Fibroblast of peridontal ligament (primary cell): Measurements from ENCODE around the gene AP1G2.
"Not testable (repeated sequence)": the region's sequence is repeated elsewhere in the genome, so short reads cannot be mapped to it uniquely, and the experiment has no call there.

Experiments
- DNase-seq: peaks from one replicate; pipeline ENCODE4 v3.0.0-alpha.2; 2010; ENCODE audit errors: extremely low read depth

The AP1G2 gene

DNA sequence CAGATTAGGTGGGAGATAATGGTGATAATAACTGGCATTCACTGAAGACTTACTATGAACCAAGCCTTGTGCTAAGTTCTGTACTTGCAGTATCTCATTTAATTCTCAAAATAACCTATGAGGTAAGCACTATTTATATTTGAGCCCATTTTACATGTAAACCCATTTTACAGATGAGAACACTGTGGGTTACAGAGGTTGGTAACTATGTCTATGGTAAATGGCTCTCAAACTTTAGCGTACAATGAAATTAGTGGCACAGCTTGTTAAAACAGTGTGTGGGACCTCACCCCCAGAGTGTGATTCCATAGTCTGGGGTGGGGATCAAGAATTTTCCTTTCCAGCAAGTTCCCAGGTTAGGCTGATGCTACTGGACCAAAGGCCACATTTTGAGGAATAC lies 33.2 kb upstream of the AP1G2 start:
- DNase-seq: no peak

DNA sequence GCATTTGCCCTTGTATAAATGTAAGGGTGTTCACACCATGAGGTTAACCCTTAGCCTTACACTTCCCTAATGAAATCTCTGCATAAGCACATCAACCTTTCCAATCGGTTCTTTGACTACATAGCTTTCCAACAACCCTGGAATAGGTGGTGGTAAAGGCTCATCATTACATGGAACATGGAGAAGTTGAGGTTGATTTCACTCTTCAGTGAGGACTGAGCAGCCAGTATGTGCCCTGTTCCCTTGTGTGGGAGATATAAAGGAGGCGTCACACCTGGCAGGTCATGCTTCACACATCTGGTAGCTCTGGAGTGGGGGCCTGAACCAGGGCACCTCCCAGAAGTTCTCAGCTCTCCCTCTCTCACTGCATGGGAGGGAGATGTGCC lies 32.7 kb upstream of the AP1G2 start:
- DNase-seq: no peak

- not testable (repeated sequence) for DNase-seq
These were observed 26.6 kb upstream of the AP1G2 start for GRCh38 chr14:23594191-23594590.

GRCh38 chr14:23590198-23590597 lies 22.6 kb upstream of the AP1G2 start:
- no peak for DNase-seq

- no peak for DNase-seq
These were observed 22.0 kb upstream of the AP1G2 start for GRCh38 chr14:23589606-23590005.

DNA sequence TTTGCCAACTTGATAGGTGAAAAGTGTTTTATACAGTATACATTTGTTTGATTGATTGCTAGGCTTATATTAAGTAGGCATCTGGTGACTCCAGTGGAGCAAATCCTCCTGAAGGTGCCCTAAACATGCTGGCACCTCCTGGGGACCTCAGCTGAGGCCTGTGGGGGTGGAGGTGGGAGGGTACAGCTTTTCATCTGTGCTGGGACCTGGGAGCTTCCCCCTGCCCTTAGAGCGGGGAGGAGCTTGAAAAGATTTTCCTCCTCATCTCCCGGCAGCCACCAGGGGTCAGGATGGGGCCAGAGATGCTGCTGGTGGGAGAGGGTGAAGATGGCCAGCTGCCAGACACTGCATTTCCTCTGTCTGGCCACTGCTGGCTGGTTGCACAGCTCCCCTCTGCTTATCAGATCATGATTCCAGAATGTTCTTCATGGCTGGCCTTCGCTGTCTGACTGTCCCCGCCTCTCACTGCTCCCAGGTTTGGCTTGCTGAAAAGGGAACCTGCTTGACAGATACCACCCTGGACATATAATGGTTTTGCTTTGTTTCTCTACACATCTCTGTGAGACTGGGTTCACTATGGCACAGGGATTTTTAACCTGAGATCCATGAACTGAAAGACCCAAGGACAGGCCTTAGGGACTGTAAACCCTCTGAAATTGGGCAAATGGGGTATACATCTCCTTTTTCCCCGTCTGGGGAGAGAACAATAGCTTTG lies 21.4 kb upstream of the AP1G2 start:
- peak; percentile 75 for DNase-seq

- DNase-seq: not testable (repeated sequence)
These were observed 17.1 kb upstream of the AP1G2 start for GRCh38 chr14:23584527-23585203.

DNA sequence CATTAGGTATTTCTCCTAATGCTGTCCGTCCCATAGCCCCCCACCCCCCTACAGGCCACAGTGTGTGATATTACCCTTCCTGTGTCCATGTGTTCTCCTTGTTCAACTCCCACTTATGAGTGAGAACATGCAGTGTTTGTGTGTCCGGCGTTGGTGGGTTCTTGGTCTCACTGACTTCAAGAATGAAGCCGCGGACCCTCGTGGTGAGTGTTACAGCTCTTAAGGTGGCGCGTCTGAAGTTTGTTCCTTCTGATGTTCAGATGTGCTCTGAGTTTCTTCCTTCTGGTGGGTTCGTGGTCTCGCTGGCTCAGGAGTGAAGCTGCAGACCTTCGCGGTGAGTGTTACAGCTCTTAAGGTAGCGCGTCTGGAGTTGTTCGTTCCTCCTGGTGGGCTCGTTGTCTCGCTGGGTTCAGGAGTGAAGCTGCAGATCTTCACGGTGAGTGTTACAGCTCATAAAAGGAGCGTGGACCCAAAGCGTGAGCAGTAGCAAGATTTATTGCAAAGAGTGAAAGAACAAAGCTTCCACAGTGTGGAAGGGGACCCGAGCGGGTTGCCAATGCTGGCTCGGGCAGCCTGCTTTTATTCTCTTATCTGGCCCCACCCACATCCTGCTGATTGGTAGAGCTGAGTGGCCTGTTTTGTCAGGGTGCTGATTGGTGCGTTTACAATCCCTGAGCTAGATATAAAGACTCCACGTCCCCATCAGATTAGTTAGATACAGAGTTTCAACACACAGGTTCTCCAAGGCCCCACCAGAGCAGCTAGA lies 16.4 kb upstream of the AP1G2 start:
- not testable (repeated sequence) for DNase-seq

DNA sequence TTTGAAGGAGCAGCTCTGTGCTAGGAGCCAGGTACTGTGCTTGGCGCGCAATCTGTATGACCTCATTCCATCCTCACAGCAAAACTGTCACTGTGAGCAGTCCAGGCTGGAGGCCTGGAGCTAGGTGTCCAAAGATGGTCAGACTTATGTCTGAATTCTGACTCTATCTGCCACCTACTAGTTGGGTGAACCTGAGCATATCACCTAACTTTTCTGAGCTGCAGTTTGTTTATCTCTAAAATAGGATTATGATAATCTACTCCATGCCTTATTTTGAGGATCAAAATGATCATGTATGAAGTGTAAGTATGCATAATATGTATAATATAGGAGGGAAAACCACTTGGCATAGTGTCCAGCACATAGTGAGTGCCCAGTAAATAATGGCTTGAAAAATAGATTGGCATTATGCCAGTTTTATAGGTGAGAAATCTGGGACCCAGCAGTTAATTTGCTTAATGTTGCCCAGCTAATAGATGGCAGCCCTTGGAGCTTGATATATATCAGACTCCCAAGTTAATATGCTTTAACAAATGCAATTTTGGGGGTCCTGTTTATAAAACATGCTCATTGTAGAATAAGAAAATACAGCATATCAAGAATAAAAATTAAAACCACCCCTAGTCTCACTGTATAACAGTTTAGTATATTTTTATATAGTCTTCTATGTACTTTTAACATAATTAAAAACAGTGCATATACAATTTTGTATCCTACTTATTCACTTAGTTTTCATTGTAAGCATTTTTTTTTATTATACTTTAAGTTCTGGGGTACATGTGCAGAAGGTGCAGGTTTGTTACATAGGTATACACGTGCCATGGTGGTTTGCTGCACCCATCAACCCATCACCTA lies 15.5 kb upstream of the AP1G2 start:
- DNase-seq: no peak

DNA sequence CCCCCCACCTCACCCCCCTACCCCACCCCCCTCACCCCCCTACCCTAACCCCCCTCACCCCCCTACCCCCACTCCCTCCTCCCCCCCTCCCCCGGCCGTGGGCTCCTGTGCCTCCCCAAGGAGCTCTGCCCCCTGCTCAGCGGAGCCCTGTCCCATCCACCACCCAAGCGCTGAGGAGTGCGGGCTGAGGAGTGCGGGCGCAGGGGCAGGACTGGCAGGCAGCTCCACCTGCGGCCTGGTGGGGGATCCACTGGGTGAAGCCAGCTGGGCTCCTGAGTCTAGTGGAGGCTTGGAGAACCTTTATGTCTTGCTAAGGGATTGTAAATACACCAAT lies 13.3 kb upstream of the AP1G2 start:
- no peak for DNase-seq

DNA sequence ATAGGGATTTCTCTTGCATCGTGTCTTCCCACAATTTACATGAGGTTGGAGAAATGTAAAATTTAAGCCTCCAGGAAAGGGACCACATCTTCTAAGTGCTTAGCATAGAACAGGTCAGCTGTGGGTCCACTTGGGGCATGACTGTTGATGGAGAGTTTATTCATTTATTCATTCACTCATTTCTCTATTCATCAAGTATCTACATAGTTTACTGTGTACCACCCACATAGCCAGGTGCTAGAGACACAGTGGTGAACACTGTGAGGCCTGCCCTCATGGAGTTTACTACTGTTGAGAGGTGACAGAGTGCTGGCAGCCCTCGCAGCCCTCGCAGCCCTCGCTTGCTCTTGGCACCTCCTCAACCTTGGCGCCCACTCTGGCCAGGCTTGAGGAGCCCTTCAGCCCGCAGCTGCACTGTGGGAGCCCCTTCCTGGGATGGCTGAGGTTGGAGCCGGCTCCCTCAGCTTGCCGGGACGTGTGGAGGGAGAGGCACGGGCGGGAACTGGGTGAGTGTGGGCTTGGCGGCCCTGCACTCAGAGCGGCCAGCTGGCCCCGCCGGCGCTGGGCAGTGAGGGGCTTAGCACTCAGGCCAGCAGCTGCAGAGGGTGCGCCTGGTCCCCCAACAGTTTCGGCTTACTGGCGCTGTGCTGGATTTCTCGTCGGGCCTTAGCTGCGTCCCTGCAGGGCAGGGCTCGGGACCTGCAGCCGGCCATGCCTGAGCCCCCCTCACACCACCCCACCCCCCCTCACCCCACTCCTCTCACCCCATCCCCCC lies 12.7 kb upstream of the AP1G2 start:
- DNase-seq: no peak

DNA sequence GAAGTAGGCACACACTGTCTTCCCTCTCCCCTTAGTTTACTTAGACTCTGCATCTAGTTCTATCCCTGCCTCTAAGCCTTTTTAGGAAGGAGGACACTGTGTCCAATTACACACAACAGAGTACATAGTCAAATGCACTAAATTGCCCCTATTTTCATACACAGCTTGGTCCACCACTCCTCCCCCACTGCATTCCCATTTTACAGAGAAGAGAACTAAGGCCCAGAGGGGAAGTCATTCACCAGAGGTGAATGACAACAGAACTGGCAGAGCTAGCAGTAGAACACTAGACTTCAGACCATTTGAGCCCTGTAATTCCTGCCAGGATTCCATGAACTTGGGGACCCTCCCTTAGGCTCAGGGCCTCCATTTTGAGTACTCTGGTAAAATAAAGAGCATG lies 12.1 kb upstream of the AP1G2 start:
- no peak for DNase-seq

GRCh38 chr14:23579311-23579630 lies 11.7 kb upstream of the AP1G2 start:
- DNase-seq: no peak

- no peak for DNase-seq
These were observed 11.1 kb upstream of the AP1G2 start, which contains the start of gene JPH4 for GRCh38 chr14:23578560-23579310. Gene JPH4, minus strand, starts transcription at chr14:23578790. Its CDS starts 1,337 bp downstream, at chr14:23577453.

DNA sequence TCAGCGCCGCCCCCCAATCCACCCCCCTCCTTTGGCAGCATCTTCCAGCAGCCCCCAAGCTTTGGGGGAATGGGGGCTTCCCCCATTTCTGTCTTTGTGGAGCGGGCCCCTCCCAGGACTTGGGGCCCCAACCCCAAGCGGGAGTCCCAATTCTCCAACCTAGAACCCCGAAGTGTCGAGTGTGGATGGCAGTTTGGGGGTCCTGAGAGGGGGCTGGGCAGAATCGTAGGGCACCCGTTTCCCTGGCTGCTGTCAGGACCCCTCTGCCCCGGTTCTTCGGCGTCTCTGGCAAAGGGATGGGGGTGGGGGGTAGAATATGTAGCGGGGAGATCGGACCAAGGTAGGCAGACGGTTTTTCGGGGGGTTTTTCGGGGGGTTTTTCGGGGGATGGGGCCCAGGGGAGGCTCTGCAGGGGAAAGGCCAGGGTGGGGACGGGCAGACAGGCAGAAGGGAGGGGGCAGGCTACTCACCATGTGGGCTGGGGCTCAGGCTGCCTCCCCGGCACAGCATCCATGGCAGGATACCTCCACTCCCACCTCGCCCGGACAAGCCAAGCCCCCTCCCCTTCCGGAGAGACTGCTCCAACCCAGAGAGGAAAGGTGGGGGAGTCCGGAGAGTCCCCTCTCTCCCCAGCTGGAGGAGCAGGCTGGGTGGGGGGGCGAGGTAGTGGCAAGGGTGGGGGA lies 10.3 kb upstream of the AP1G2 start:
- DNase-seq: no peak

GRCh38 chr14:23577004-23577681 lies 9.6 kb upstream of the AP1G2 start:
- DNase-seq: no peak

GRCh38 chr14:23573384-23574015 lies 5.9 kb upstream of the AP1G2 start:
- DNase-seq: no peak

DNA sequence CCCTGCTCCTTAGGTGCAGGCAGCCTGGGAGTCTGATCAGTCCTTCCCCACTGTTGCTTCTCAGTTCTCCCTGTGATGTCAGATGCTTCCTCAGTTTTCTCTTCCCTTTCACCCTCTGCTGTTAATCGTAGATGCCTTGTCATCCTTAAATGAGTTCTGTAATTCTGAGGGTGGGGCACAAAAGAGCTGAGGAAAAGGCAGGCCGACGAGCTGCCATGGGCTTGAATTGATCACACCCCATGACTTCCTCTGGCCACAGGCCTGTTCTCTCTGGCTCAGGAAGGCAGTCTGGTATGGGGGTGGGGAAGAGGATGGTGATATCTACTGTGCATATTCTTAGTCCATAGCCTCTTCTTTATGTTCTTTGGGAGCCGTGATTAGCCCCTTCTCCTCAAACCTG lies 5.2 kb upstream of the AP1G2 start:
- DNase-seq: no peak

- no peak for DNase-seq
These were observed 4.9 kb upstream of the AP1G2 start for GRCh38 chr14:23572524-23572828.
